ENCODE measurements around the gene PTPRU.

DNA sequence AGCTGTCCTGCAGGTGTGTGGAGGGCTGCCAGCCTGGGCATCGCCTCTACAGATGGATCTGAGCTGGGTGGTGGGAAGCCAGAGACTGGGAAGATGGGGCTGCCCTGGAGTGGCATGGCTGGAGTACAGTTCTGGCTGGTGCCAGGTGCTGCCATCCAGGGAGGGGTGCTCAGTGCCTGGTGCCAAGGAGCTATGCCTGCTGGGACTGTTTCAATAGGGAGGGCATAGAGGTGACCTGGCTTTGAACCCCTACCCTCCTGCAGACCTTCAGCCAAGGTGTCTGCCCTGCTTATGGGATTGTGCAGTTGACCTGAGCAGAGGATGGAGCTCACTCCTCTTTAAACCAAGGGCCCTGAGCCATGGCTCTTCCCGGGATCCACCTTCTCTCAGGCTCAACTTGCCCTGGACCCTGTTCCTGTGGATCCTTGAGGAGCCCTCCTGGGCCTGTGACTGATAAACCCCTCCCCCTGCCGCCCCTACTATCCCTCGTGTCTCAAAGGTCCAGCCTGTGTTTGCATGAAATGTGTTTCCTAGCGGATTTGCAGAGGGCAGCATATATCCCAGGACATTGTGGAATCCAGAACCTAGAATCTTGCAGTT is 48.7 kb downstream of the PTPRU start:
- TF ChIP-seq ZNF366 (tag by site-specific recombination; conservative IDR thresholded peaks at IDR 0.05) = no peak
- TF ChIP-seq GLI4 (tag by site-specific recombination; IDR thresholded peaks at IDR 0.05) = no peak
- TF ChIP-seq, protein P1, sequence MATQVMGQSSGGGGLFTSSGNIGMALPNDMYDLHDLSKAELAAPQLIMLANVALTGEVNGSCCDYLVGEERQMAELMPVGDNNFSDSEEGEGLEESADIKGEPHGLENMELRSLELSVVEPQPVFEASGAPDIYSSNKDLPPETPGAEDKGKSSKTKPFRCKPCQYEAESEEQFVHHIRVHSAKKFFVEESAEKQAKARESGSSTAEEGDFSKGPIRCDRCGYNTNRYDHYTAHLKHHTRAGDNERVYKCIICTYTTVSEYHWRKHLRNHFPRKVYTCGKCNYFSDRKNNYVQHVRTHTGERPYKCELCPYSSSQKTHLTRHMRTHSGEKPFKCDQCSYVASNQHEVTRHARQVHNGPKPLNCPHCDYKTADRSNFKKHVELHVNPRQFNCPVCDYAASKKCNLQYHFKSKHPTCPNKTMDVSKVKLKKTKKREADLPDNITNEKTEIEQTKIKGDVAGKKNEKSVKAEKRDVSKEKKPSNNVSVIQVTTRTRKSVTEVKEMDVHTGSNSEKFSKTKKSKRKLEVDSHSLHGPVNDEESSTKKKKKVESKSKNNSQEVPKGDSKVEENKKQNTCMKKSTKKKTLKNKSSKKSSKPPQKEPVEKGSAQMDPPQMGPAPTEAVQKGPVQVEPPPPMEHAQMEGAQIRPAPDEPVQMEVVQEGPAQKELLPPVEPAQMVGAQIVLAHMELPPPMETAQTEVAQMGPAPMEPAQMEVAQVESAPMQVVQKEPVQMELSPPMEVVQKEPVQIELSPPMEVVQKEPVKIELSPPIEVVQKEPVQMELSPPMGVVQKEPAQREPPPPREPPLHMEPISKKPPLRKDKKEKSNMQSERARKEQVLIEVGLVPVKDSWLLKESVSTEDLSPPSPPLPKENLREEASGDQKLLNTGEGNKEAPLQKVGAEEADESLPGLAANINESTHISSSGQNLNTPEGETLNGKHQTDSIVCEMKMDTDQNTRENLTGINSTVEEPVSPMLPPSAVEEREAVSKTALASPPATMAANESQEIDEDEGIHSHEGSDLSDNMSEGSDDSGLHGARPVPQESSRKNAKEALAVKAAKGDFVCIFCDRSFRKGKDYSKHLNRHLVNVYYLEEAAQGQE (tag by site-specific recombination; IDR thresholded peaks at IDR 0.05) = no peak
- TF ChIP-seq, protein P2, sequence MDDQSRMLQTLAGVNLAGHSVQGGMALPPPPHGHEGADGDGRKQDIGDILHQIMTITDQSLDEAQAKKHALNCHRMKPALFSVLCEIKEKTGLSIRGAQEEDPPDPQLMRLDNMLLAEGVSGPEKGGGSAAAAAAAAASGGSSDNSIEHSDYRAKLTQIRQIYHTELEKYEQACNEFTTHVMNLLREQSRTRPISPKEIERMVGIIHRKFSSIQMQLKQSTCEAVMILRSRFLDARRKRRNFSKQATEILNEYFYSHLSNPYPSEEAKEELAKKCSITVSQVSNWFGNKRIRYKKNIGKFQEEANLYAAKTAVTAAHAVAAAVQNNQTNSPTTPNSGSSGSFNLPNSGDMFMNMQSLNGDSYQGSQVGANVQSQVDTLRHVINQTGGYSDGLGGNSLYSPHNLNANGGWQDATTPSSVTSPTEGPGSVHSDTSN (CRISPR knock-in tag; IDR thresholded peaks at IDR 0.05) = no peak
- TF ChIP-seq, protein P3, sequence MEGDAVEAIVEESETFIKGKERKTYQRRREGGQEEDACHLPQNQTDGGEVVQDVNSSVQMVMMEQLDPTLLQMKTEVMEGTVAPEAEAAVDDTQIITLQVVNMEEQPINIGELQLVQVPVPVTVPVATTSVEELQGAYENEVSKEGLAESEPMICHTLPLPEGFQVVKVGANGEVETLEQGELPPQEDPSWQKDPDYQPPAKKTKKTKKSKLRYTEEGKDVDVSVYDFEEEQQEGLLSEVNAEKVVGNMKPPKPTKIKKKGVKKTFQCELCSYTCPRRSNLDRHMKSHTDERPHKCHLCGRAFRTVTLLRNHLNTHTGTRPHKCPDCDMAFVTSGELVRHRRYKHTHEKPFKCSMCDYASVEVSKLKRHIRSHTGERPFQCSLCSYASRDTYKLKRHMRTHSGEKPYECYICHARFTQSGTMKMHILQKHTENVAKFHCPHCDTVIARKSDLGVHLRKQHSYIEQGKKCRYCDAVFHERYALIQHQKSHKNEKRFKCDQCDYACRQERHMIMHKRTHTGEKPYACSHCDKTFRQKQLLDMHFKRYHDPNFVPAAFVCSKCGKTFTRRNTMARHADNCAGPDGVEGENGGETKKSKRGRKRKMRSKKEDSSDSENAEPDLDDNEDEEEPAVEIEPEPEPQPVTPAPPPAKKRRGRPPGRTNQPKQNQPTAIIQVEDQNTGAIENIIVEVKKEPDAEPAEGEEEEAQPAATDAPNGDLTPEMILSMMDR (tag by site-specific recombination; IDR thresholded peaks at IDR 0.05) = no peak
- no peak for TF ChIP-seq ZNF23 (tag by site-specific recombination; IDR thresholded peaks at IDR 0.05; ENCODE audit: borderline replicate concordance)
- no peak for TF ChIP-seq ZNF19 (tag by site-specific recombination; IDR thresholded peaks at IDR 0.05; ENCODE audit: low read depth)
- no peak for TF ChIP-seq ZNF121 (tag by site-specific recombination; IDR thresholded peaks at IDR 0.05)
- no peak for TF ChIP-seq ZNF24 (tag by site-specific recombination; IDR thresholded peaks at IDR 0.05)
- TF ChIP-seq, protein P4, sequence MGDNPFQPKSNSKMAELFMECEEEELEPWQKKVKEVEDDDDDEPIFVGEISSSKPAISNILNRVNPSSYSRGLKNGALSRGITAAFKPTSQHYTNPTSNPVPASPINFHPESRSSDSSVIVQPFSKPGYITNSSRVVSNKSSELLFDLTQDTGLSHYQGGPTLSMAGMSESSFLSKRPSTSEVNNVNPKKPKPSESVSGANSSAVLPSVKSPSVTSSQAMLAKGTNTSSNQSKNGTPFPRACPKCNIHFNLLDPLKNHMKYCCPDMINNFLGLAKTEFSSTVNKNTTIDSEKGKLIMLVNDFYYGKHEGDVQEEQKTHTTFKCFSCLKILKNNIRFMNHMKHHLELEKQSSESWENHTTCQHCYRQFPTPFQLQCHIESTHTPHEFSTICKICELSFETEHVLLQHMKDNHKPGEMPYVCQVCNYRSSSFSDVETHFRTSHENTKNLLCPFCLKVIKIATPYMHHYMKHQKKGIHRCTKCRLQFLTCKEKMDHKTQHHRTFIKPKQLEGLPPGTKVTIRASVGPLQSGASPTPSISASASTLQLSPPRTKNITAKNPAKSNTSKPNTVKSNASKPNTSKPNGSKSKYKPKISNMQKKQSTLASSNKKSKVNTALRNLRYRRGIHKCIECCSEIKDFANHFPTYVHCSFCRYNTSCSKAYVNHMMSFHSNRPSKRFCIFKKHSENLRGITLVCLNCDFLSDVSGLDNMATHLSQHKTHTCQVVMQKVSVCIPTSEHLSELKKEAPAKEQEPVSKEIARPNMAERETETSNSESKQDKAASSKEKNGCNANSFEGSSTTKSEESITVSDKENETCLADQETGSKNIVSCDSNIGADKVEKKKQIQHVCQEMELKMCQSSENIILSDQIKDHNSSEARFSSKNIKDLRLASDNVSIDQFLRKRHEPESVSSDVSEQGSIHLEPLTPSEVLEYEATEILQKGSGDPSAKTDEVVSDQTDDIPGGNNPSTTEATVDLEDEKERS (tag by site-specific recombination; IDR thresholded peaks at IDR 0.05) = no peak
- no peak for TF ChIP-seq KLF8 (tag by site-specific recombination; IDR thresholded peaks at IDR 0.05)
- TF ChIP-seq, protein P5, sequence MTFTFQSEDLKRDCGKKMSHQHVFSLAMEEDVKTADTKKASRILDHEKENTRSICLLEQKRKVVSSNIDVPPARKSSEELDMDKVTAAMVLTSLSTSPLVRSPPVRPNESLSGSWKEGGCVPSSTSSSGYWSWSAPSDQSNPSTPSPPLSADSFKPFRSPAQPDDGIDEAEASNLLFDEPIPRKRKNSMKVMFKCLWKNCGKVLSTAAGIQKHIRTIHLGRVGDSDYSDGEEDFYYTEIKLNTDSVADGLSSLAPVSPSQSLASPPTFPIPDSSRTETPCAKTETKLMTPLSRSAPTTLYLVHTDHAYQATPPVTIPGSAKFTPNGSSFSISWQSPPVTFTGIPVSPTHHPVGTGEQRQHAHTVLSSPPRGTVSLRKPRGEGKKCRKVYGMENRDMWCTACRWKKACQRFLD (tag by site-specific recombination; IDR thresholded peaks at IDR 0.05) = no peak
- TF ChIP-seq ZNF670 (tag by site-specific recombination; IDR thresholded peaks at IDR 0.05; ENCODE audit: low read depth) = no peak
- TF ChIP-seq BCL11A (tag by site-specific recombination; IDR thresholded peaks at IDR 0.05; ENCODE audit: low read depth) = no peak
